ENCODE data around the gene CAMTA1.

CAMTA1 gene

DNA sequence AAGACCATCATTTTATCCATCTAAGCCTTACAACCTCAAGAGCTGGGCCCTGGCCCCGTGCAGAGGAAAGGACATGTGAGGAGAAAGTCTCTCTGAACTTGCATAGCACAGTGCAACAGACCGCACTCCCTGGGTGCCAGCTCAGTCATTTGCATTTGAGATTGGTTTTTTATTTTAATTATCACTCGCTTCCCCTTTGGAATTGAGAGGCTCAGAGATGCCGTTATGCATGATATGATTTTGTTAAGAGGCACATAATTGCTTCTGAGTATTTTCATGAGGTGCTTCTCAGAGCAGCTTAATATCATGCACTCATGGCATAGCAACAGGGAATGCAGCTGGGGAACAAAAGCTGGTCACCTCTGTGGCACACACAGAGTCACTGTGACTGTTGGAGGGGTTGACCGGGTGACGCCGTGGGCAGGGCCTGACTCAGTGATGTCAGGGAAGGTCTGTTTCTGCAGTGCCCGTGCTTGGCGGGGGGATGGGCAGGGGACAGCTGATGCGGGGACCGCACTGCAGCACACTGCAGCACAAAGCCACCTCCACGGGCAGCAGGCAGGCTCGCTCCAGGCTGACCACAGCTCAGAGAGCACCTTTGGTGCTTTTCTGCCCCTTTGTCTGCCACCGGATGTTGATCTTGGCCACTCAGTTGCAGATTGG, 942.7 kb downstream of the CAMTA1 start:
- TF ChIP-seq POLR2A (IDR thresholded peaks at IDR 0.05; ENCODE audit: low read length) (no peak), GATA1 (IDR thresholded peaks at IDR 0.05; ENCODE audit: low read depth, low read length) (no peak)
- DNase-seq = no peak

DNA sequence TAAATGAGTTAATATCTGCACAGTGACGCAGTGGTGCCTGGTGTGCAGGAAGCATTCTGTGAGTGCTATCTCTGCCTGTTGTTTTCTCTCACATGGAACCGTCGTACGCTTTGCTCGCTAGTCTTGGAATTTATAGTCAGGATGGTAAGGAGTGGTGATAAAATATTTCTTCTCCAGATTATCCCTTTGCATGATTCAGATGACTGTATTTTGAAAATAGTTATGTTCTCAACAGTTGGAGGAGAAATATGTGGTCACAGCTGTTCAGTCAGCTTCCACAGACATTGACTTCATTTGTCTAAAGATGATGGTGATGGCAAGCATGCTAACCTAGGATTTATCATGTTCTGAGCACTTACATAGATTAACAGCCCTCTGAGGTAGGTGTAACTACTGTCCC, 944.5 kb downstream of the CAMTA1 start:
- TF ChIP-seq POLR2A (IDR thresholded peaks at IDR 0.05; ENCODE audit: low read length) (no peak), GATA1 (IDR thresholded peaks at IDR 0.05; ENCODE audit: low read depth, low read length) (no peak)

DNA sequence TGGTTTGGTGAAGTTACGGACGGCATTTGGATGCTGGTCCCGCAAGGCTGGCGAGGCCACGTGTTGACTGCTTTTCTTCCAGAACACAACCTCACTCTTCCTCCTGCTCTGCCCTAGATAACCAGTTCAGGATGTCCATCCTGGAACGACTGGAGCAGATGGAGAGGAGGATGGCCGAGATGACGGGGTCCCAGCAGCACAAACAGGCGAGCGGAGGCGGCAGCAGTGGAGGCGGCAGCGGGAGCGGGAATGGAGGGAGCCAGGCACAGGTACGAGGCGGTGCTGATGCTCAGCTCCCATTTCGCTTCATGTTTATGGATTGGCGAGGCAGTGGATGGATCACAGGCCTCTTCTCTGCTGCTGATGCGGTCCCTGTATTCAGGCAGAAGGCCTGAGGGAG, 947.1 kb downstream of the CAMTA1 start:
- DNase-seq = no peak
- TF ChIP-seq POLR2A (IDR thresholded peaks at IDR 0.05; ENCODE audit: low read length) (no peak), GATA1 (IDR thresholded peaks at IDR 0.05; ENCODE audit: low read depth, low read length) (no peak)

More for the DNA sequence above, 944.5 kb downstream of the CAMTA1 start:
- no peak for DNase-seq

DNA sequence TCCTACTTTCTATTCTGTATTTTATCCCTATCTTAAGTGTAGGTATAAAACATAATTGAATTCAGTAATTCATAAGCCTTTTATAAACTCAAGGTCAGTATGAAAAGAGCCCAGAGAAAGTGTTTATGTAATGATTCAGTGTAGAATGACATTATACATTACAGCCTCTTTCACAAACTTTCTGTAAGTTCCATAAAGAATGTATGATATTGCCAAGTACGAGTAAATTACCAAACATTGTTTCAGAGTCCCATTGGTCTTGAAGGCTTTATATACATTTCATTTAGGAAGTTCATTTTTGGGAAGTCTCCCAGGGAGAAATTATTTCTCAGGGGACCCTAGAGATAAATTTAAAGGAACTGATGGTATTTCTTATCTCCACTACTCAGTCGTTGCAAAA, 948.0 kb downstream of the CAMTA1 start:
- TF ChIP-seq GATA1 (IDR thresholded peaks at IDR 0.05; ENCODE audit: low read depth, low read length) (no peak), POLR2A (IDR thresholded peaks at IDR 0.05; ENCODE audit: low read length) (no peak)
- no peak for DNase-seq

DNA sequence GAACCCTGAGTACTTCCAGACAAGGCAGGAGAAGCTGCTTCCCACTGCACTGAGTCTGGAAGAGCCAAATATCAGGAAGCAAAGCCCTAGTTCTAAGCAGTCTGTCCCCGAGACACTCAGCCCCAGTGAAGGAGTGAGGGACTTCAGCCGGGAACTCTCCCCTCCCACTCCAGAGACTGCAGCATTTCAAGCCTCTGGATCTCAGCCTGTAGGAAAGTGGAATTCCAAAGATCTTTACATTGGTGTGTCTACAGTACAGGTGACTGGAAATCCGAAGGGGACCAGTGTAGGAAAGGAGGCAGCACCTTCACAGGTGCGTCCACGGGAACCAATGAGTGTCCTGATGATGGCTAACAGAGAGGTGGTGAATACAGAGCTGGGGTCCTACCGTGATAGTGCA, 952.8 kb downstream of the CAMTA1 start:
- DNase-seq = no peak
- no peak for TF ChIP-seq GATA1 (IDR thresholded peaks at IDR 0.05; ENCODE audit: low read depth, low read length)
- TF ChIP-seq POLR2A (IDR thresholded peaks at IDR 0.05; ENCODE audit: low read length) = no peak

DNA sequence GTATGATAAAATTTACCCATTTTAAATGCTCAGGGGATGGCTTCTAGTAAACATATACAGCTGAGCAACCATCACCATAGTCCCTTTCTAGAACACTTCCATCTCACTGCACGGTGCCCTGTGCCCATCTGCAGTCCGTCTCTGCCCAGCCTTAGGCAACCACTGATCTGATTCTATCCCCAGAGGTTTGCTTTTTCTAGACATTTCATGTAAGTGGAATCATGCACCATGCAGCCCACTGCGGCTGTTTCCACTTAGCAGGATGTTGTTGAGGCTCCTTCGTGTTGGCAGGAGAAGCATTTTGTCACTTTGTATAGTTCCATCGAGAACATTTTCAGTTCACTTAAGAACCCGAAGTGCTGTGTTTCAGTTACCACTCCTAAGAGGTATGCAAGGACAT, 958.1 kb downstream of the CAMTA1 start:
- no peak for DNase-seq
- no peak for TF ChIP-seq GATA1 (IDR thresholded peaks at IDR 0.05; ENCODE audit: low read depth, low read length)
- no peak for TF ChIP-seq POLR2A (IDR thresholded peaks at IDR 0.05; ENCODE audit: low read length)

DNA sequence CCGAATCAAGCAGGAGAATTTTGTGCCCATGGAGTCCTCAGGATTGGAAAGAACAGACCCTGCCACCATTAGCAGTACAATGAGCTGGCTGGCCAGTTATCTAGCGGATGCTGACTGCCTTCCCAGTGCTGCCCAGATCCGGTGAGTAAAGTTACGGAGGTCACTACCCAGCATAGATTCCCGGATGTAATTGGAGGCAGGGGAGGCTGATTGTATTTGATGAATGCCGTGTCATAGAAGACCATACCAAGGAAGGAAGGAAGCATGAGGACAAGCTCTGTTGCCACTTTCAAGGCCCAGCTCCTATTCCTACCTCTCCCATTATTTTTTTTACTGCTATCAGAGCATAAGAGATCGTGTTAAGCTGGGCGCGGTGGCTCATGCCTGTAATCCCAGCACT, 959.6 kb downstream of the CAMTA1 start:
- no peak for TF ChIP-seq GATA1 (IDR thresholded peaks at IDR 0.05; ENCODE audit: low read depth, low read length)
- TF ChIP-seq POLR2A (IDR thresholded peaks at IDR 0.05; ENCODE audit: low read length) = no peak
- DNase-seq = no peak

DNA sequence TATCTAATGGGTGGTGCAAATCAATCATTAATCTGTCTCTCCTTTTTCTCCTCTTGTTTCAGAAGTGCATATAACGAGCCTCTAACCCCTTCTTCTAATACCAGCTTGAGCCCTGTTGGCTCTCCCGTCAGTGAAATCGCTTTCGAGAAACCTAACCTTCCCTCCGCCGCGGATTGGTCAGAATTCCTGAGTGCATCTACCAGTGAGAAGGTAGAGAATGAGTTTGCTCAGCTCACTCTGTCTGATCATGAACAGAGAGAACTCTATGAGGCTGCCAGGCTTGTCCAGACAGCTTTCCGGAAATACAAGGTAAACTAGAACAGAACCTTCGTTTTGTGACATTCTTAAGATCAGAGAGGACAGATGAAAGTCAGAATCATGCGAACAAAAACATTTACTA, 960.5 kb downstream of the CAMTA1 start:
- no peak for DNase-seq
- no peak for TF ChIP-seq GATA1 (IDR thresholded peaks at IDR 0.05; ENCODE audit: low read depth, low read length)
- no peak for TF ChIP-seq POLR2A (IDR thresholded peaks at IDR 0.05; ENCODE audit: low read length)

DNA sequence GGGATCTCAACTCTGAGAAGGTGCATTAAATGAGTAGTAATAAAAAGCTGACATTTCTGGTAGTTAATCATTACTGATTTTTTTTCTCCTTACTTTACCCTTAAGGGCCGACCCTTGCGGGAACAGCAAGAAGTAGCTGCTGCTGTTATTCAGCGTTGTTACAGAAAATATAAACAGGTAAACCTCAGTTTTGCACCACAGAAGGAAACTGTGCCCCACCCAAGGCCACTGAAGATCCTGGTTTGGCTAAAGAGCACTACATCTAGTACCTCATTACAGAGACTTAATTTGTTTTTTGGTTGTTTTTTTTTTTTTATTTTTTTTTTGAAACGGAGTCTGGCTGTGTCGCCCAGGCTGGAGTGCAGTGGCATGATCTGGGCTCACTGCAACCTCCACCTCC, 962.4 kb downstream of the CAMTA1 start:
- DNase-seq = no peak
- no peak for TF ChIP-seq POLR2A (IDR thresholded peaks at IDR 0.05; ENCODE audit: low read length)
- TF ChIP-seq GATA1 (IDR thresholded peaks at IDR 0.05; ENCODE audit: low read depth, low read length) = no peak

DNA sequence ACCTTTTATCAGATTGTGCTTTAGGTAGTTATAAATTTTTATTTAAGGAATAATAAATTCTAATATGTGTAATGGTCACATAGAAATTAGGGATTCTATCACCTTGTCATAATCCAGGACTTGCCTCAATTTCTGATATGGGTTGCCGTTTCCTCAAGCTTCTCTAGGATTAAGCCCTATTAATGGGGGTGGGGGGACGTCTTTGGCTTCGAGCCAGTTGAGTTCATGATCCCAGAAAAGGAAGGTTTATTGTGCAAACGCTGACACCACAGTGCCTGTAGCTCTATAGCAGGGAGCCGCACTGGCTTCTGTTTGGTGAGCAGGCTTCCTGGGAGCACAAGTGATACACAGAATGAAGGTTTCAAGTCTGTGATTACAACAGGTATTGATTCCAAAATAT, 963.9 kb downstream of the CAMTA1 start:
- TF ChIP-seq GATA1 (IDR thresholded peaks at IDR 0.05; ENCODE audit: low read depth, low read length) (no peak), POLR2A (IDR thresholded peaks at IDR 0.05; ENCODE audit: low read length) (no peak)
- no peak for DNase-seq

DNA sequence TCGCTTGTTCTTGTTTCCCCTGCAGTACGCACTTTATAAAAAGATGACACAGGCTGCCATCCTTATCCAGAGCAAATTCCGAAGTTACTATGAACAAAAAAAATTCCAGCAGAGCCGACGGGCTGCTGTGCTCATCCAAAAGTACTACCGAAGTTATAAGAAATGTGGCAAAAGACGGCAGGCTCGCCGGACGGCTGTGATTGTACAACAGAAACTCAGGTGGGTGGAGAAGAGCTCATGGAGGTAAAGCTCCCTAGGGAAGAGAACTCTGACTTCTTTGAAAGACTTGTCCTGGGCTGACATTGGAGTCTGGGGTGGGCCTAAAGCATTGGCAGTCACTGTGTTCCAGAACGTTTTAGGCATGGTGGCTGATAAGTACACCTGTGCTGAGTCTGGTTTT, 965.9 kb downstream of the CAMTA1 start:
- no peak for TF ChIP-seq POLR2A (IDR thresholded peaks at IDR 0.05; ENCODE audit: low read length)
- no peak for TF ChIP-seq GATA1 (IDR thresholded peaks at IDR 0.05; ENCODE audit: low read depth, low read length)
- no peak for DNase-seq

DNA sequence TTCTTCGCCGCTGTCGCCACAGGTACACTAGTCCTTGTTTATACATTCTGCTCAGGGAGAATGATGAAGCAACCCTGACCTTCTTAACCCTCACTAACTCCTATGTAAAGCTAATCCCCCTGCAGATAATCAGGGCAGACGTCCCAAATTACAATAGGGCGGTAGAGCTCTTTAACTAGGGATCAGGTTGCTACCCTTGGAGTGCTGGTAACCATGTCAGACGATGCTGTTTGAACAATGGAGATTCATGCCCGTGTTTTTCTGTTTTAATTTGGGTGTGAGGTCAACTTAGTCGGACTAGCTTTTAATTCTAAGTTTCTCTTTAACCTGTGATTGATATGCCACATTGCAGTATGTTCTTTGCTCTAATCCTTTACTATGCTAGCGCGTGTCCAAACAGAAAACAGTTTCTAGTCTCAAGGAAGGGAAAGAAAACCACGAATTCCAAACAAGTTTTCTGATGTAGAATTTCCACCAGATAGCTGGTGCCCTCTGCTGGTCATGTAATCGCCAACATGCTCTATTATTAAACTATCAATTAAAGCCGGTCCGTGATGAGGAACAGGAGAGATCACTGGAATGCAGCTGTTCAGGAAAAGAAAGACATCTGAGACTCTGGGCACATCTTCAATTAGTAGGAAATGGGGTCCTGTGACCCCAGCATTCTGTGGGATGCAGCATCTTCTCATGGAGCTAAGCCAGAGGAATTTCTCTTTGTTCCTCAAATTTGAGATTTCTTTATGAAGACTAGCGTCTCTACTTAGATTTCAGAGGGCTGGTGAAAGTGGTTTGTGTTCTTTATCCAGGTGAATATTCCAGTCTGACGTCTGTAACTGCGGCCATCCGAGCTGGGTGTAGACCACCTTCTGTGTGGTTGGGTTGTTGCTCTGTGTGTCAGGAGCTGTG, 967.5 kb downstream of the CAMTA1 start:
- DNase-seq = peak; percentile 42 to 68
- TF ChIP-seq POLR2A (IDR thresholded peaks at IDR 0.05; ENCODE audit: low read length) = no peak
- no peak for TF ChIP-seq GATA1 (IDR thresholded peaks at IDR 0.05; ENCODE audit: low read depth, low read length)

DNA sequence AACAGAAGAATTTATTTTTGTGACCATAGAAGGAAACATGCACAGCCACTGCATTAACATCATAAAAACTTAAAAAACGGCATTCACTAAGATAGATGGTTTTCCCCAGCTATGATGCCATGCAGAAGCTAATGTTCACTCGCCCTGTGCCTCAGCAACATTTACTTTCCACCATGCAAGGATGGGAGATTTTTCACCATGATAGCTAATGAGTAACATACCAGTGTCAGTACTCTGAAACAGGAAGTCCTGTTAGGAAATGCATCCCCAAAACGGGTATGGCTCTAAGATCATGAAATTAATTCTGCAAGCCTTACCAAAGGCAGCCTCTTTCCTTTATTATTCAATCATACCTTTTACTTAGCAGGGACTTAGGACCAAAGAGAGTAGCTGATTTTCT, 968.4 kb downstream of the CAMTA1 start:
- no peak for DNase-seq
- TF ChIP-seq GATA1 (IDR thresholded peaks at IDR 0.05; ENCODE audit: low read depth, low read length) (no peak), POLR2A (IDR thresholded peaks at IDR 0.05; ENCODE audit: low read length) (no peak)

DNA sequence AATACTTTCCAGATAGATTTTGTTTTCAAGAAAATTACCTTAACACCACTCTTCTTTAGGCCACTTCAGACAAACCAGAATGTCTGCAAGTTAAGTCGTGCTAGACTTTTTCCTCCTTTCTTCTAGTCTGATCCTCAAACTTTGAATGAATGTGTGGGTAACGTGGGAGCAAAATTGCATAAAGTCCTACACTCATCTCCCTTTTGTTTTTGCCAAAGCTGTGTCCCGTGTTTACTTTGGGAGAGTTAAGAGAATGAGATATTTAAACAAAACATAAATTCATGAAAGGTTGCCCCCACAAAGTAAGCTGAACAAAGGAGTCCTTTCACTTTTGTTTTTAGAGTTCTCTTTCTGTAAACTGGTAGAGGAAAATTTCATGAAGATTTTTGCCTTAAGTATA, 969.0 kb downstream of the CAMTA1 start:
- TF ChIP-seq POLR2A (IDR thresholded peaks at IDR 0.05; ENCODE audit: low read length) (no peak), GATA1 (IDR thresholded peaks at IDR 0.05; ENCODE audit: low read depth, low read length) (no peak)
- no peak for DNase-seq

DNA sequence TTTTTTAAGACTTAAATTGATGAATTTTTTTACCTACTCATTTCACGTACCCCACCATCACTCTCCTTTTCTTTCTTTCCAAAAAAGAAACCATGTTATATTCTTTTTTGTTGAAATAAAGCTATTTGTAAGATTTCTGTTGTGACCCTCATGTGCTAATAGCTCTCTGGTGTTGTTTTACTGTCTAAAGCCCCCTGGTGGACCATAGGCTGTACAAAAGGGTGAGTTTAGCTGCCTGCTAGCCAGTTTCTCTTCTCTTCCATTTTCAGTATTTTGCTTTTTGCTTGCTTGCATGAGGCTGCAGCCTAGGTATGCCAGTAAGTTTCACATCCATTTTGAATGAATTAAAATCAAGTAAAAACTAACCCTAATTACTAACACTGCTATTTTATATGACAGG, 970.2 kb downstream of the CAMTA1 start:
- no peak for TF ChIP-seq GATA1 (IDR thresholded peaks at IDR 0.05; ENCODE audit: low read depth, low read length)
- TF ChIP-seq POLR2A (IDR thresholded peaks at IDR 0.05; ENCODE audit: low read length) = no peak
- no peak for DNase-seq

All from erythroblast (primary cell).